Limb (tissue), 2 donors: ENCODE measurements around the gene CHIC2.

Experiments
- DNase-seq, 2 donors: peaks; one replicate each; pipeline ENCODE4 v3.0.0-alpha.2; 2016; ENCODE audit errors: extremely low spot score in 2 of 2

Gene CHIC2

GRCh38 chr4:54093324-54094240 lies 29.2 kb upstream of the CHIC2 start:
- DNase-seq, result no peak

GRCh38 chr4:54092405-54093323 lies 28.3 kb upstream of the CHIC2 start:
- no peak for DNase-seq

- peak; percentile 75 to 83 for DNase-seq
These were observed 27.4 kb upstream of the CHIC2 start for GRCh38 chr4:54091637-54092404.

- DNase-seq, result peak in 1 of 2 donors; percentile 49
These were observed 26.6 kb upstream of the CHIC2 start for GRCh38 chr4:54090804-54091623.

GRCh38 chr4:54090404-54090803 lies 26.0 kb upstream of the CHIC2 start:
- no peak for DNase-seq

GRCh38 chr4:54089875-54090274 lies 25.5 kb upstream of the CHIC2 start:
- DNase-seq, result no peak

GRCh38 chr4:54085284-54085683 lies 20.9 kb upstream of the CHIC2 start:
- DNase-seq, result no peak

- no peak for DNase-seq
These were observed 17.8 kb upstream of the CHIC2 start for GRCh38 chr4:54082168-54082567.

DNA sequence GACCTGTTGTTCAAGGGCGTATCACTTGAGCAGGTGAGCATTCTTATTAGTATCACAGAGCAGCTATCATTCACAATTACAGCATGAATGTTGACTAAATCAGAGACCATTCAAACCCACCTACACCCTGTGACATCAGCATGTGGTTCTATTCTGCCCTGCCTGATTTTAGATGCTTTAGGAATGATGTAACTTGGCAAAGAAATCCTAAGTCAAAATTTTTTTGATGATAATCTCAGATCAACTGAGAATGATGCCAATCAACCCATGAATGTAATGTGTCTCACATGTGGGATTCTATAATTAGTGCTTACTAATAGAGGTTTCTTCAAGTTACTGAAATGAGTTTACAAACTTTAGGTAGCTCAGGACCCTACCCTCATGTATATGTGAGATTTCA lies 13.4 kb upstream of the CHIC2 start:
- DNase-seq, result no peak

DNA sequence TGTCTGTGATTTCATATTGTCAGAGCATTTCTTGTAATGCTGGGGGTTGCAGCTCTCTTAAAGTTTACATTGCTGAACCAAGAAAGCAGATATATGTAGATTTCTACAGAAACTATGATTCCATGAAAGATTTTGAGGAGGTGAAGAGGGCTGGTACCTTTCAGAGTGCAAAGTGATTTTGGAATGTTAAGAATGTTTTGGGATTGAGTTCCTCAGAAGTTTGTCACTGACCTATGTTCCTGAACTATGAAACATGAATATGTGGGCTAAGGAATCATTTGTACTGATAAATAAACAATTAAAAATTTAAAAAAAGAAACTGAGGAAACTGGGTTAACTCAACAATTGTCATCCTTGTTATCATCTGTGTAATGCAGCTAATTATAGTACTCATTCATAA lies 12.3 kb upstream of the CHIC2 start:
- no peak for DNase-seq

DNA sequence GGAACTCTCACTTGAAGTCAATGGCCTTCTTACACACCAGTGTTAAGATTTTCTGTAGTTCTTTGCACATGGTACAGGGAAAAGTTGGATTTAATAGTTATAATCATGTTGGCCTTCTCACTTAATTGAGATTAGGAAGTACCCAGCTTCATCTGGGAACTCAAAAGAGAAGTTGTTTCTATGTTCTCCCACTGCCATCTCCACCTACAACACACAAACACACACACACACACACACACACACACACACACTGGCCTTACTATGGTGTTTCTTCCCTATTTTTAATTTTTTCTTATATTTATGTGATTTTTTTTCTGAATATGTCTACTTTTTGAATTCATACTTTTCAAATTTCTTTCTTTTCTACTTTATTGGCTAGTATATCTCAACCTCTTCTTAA lies 10.0 kb upstream of the CHIC2 start:
- no peak for DNase-seq

DNA sequence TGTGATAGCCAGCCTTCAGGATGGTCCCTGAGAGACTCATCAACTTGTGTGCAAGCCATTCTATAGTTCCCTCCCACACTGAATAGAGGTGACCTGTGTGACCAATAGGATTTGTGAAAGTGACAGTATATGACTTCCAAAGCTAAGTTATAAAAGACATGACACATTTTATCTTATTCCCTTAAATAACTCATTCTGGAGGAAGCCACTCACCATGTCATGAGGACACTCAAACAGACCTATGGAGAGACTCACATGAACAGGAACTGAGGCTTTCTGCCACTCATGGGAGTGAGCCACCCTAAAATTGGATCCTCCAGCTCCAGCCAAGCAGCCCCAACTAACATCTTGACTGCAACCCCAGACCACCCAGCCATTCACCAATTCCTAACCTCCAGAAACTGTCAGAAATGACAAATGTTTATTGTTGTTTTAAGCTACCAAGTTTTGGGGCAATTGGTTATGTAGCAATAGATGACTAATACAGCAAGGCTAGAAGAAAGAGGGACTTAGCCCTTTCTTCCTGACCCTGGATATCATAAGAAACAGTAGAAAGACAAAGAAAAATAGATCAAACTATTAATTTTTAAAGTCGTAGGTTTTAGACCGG lies 9.0 kb upstream of the CHIC2 start:
- no peak for DNase-seq

- no peak for DNase-seq
These were observed 2.8 kb upstream of the CHIC2 start for GRCh38 chr4:54067166-54067565.

DNA sequence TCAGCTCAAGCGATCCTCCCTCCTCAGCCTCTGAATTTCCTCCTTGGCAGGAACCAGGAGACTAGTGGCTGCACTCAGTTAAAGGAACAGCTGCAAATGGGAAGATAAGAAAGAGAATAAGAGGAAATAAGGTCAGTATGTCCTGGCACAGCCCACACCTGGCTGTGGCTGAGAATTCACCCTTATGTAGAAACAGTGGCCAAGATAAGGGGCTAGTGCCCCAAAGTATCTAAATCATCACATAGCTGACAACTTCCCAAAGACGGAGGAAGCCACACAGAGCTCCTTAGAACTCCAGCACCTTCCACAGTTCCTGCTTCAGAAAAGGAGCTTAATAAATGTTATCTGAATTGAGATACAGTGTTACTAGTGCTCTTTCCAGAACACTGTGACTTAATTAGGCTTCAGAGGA lies 2.3 kb upstream of the CHIC2 start:
- no peak for DNase-seq

GRCh38 chr4:54066088-54066415 lies 1.6 kb upstream of the CHIC2 start:
- DNase-seq, result no peak

DNA sequence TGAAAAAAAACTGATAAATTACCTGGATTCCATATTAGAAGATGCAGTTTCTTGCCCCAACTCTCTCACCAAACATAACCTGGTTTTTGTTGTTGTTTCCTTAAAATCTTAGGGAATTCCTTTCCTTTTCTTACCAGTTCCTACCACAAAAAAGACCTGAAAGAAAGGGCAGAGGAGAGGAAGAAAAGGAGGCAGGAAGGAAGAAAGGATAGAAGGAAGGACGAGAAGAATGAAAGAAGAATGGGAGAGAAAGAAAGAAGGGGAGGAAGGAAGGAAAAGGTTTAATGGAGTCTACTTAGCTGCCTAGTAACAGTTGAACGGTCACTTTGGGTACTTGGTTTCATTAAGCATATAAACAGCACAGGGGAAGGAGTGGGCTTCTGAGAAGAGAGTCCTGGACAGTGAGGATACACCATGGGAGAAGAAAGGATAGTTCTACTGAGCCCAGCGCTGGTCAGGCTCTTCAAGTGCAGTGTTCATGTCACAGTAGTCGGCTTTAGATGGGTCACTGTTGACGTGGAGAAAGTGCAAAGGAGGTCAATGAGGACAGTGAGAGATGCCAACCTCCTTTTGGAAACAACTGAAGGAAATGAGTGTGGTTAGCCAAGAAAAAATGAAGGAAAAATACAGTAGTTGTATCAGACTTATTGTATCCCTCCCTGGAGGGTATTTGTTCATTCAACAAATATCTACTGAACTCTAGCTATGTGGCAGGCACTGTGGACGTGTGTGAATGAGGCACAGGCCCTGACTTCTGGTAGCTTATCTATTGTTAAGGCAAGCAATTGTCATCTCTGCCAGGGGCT lies 1.1 kb upstream of the CHIC2 start:
- DNase-seq, result no peak

DNA sequence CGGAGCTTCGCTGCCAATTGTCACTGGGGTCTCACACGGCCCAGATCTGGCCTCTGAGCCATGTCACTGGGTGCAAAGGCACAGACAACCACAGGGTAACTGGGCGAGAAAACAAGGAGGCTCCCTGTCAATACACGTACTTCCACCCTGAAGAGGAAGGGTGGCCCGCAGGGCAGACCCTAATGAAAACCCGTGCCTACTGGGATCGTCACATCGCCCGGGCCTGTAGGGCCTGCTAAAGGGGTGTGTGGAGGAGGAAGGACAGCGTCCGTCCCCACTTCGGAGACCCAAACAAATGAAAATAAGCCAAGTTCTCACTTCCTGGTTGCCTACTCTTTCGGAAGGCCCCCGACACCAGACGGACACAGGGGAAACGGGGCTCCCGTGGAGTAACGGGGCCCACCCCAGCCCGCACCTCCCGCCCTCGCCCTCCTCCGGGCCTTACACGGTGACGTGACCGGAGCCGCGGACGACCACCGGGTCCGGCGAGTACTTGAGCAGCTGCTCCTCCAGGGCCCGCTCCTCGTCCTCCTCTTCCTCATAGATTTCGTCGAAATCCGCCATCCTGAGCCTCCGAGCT lies 578 bp downstream of the CHIC2 start:
- peak in 1 of 2 donors; percentile 74 for DNase-seq

- no peak for DNase-seq
These were observed 1.2 kb downstream of the CHIC2 start for GRCh38 chr4:54063229-54063628.

DNA sequence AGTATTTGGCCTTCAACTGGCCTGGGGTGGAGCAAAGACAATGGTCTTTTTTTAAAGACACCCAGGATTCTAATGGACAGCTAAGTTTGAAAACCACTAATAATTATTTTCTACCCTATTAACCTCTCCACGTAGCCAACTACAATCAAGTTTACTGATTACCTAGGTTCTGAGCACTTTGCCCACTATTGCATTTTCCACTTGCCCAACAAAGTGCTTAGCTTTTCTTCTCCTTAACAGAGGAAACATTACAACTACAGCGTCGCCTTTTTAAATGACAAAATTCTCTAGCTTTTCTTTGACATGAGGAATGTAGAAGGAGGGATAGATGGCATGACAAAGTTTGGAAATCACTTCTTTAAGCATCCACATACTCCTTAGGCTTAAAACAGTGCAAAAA lies 2.0 kb downstream of the CHIC2 start:
- DNase-seq, result no peak
